Natural killer cell (primary cell): Measurements from ENCODE around the gene CFL2. TPM values are rescaled to one million over a fixed set of nuclear protein-coding genes. Genes with fewer than 3 reads are reported as not detected.
A peak's percentile ranks its signal among the peaks of the same experiment; 100 is the strongest.

Experiments used
- ATAC-seq, 3 donors: fragments of 150-1000 bp in 2 of 3; fragments of 200-7000 bp in 1 of 3; cut with Tn5 transposase; 1 replicate in 1 of 3; 2 replicates in 2 of 3; pipeline ENCODE4 v1.10.0; 2021; ENCODE audit warnings: mild to moderate bottlenecking in 2 of 3, moderate library complexity in 2 of 3
- DNase-seq, 2 donors: peaks; one replicate each; pipeline versions ENCODE4 v3.0.0 to v3.0.0-alpha.2; 2013 to 2021; ENCODE audit warnings: mixed read lengths in 1 of 2
- H3K27ac ChIP-seq: one replicate; pipeline ENCODE4 v1.5.1; 2013; ENCODE audit warnings: mild to moderate bottlenecking, low read length
- H3K27me3 ChIP-seq: one replicate; pipeline ENCODE4 v1.6.1; 2013; ENCODE audit warnings: low read length; ENCODE audit not compliant: control insufficient read depth, insufficient read depth
- H3K36me3 ChIP-seq: one replicate; pipeline ENCODE4 v1.6.1; 2013; ENCODE audit warnings: low read length; ENCODE audit not compliant: control insufficient read depth, insufficient read depth
- H3K4me1 ChIP-seq: one replicate; pipeline ENCODE4 v1.6.1; 2013; ENCODE audit warnings: low read length; ENCODE audit not compliant: control insufficient read depth, insufficient read depth
- H3K4me3 ChIP-seq: one replicate; pipeline ENCODE4 v1.5.1; 2013; ENCODE audit warnings: low read length
- H3K9me3 ChIP-seq: one replicate; pipeline ENCODE4 v1.6.1; 2013; ENCODE audit warnings: low read length; ENCODE audit not compliant: control insufficient read depth, insufficient read depth
- H3K27ac Mint-ChIP-seq, 2 donors: one replicate each; pipeline ENCODE4 v1.8.0; 2022; ENCODE audit warnings: mild to moderate bottlenecking in 2 of 2, mixed read lengths in 2 of 2, moderate library complexity in 1 of 2
- H3K27me3 Mint-ChIP-seq, 2 donors: one replicate each; pipeline ENCODE4 v1.8.0; 2022; ENCODE audit warnings: low read depth in 2 of 2, mixed read lengths in 2 of 2
- H3K36me3 Mint-ChIP-seq: one replicate; pipeline ENCODE4 v1.8.0; 2022; ENCODE audit warnings: mixed read lengths
- H3K4me1 Mint-ChIP-seq, 2 donors: one replicate each; pipeline ENCODE4 v1.8.0; 2022; ENCODE audit warnings: mixed read lengths in 2 of 2
- H3K4me3 Mint-ChIP-seq: one replicate; pipeline ENCODE4 v1.8.0; 2022; ENCODE audit warnings: mild to moderate bottlenecking, moderate library complexity, mixed read lengths
- H3K9me3 Mint-ChIP-seq, 2 donors: one replicate each; pipeline ENCODE4 v1.8.0; 2022; ENCODE audit warnings: mixed read lengths in 2 of 2
- WGBS: methylation state at CpG from one replicate; pipeline ENCODE4 v1.1.7; 2013; ENCODE audit warnings: missing lambda C conversion rate; ENCODE audit not compliant: insufficient coverage; 5-methylcytosine and 5-hydroxymethylcytosine counted together
- intact Hi-C: fragments of 100-400 bp; cut with micrococcal nuclease; formaldehyde crosslinking; loops from one replicate; pipeline ENCODE4 v1.14.2; 2022
- total RNA-seq, 4 donors: library from RNA; stranded (reverse); fragments of 120-200 nt in 1 of 4; gene quantifications; one replicate each; pipeline versions ENCODE4 v1.2.3 to v1.2.4, GENCODE V29; 2013 to 2022
- TF ChIP-seq, protein P1 (sequence below): fragments of 200-600 bp; IDR thresholded peaks from one replicate; pipeline ENCODE4 v1.8.0; 2022; ENCODE audit warnings: antibody characterized with exemption

The CFL2 gene
- total RNA-seq, 3 donors from 2014 or later (not counting 1 experiment from before 2014, with no cell fraction given) = 22.5 to 30.3 (median 25.7) TPM

DNA sequence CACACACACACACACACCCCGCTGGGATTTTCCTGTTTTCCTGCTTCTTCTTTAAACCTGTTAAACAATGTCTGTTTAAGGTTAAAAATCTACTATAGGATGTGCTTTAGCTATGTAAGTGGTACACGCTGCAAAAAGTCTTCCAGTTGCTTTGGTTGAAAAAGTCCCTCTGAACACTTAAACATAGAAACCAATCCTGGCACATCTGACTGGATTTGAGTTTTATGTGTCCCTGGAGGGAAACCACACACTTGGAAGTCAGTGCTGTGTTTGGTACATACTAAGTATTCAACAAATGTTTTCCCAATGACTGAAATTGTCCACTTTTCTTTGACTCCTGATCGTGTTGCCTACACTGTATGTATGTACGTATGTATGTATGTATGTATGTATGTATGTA, 22.0 kb downstream of the CFL2 start:
- H3K4me1 Mint-ChIP-seq = peaks cover 5 to 9% of the 10 kb centered on the region in 2 donors
- no peak overlapping the region for H3K27ac ChIP-seq
- no peak overlapping the region for H3K4me3 ChIP-seq
- no peaks in the 10 kb centered on the region for H3K27me3 ChIP-seq
- TF ChIP-seq, protein P1, sequence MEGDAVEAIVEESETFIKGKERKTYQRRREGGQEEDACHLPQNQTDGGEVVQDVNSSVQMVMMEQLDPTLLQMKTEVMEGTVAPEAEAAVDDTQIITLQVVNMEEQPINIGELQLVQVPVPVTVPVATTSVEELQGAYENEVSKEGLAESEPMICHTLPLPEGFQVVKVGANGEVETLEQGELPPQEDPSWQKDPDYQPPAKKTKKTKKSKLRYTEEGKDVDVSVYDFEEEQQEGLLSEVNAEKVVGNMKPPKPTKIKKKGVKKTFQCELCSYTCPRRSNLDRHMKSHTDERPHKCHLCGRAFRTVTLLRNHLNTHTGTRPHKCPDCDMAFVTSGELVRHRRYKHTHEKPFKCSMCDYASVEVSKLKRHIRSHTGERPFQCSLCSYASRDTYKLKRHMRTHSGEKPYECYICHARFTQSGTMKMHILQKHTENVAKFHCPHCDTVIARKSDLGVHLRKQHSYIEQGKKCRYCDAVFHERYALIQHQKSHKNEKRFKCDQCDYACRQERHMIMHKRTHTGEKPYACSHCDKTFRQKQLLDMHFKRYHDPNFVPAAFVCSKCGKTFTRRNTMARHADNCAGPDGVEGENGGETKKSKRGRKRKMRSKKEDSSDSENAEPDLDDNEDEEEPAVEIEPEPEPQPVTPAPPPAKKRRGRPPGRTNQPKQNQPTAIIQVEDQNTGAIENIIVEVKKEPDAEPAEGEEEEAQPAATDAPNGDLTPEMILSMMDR = no peak
- no peak overlapping the region for H3K27ac Mint-ChIP-seq
- intact Hi-C loops = no loop called here
- H3K9me3 ChIP-seq = no peaks in the 10 kb centered on the region
- no peaks in the 10 kb centered on the region for H3K36me3 Mint-ChIP-seq
- no peaks in the 10 kb centered on the region for H3K9me3 Mint-ChIP-seq
- H3K27me3 Mint-ChIP-seq = peaks cover 0 to 6% of the 10 kb centered on the region in 2 donors
- peak overlapping the region; percentile 35 for H3K4me3 Mint-ChIP-seq
- H3K36me3 ChIP-seq = no peaks in the 10 kb centered on the region
- ATAC-seq = no peak
- WGBS = 74% methylated on average over 4 of the region's 4 CpGs
- peaks cover 4% of the 10 kb centered on the region for H3K4me1 ChIP-seq
- no peak for DNase-seq

DNA sequence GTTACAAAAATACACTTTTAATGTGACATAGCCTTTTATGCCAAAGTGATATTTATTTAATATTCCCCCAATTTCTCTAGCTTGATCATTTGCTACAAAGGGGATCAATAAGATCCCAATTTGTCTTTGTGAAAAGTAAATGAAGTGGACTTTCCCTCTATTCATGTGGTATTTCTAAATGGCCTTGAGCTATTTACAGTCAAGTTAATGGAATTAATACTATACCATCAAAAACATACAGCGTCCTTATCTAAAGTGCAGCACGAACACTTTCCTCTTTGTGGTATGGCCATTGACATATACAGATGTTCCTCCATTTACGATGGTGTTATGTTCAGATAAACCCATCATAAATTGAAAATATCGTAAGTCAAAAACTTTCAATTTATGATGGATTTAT, 23.2 kb downstream of the CFL2 start:
- no peak for ATAC-seq
- no peak overlapping the region for H3K4me3 Mint-ChIP-seq
- H3K4me1 Mint-ChIP-seq = peaks cover 5 to 9% of the 10 kb centered on the region in 2 donors
- no peak overlapping the region for H3K4me3 ChIP-seq
- no peaks in the 10 kb centered on the region for H3K27me3 ChIP-seq
- no peak overlapping the region for H3K27ac Mint-ChIP-seq
- H3K4me1 ChIP-seq = peaks cover 4% of the 10 kb centered on the region
- no peaks in the 10 kb centered on the region for H3K36me3 Mint-ChIP-seq
- H3K27ac ChIP-seq = no peak overlapping the region
- no peaks in the 10 kb centered on the region for H3K9me3 ChIP-seq
- H3K9me3 Mint-ChIP-seq = no peaks in the 10 kb centered on the region
- H3K36me3 ChIP-seq = no peaks in the 10 kb centered on the region
- peaks cover 2 to 6% of the 10 kb centered on the region in 2 donors for H3K27me3 Mint-ChIP-seq
- WGBS = 84% methylated on average over 4 of the region's 4 CpGs
- no peak for DNase-seq
- TF ChIP-seq, protein P1 = no peak
- intact Hi-C loops = no loop called here

DNA sequence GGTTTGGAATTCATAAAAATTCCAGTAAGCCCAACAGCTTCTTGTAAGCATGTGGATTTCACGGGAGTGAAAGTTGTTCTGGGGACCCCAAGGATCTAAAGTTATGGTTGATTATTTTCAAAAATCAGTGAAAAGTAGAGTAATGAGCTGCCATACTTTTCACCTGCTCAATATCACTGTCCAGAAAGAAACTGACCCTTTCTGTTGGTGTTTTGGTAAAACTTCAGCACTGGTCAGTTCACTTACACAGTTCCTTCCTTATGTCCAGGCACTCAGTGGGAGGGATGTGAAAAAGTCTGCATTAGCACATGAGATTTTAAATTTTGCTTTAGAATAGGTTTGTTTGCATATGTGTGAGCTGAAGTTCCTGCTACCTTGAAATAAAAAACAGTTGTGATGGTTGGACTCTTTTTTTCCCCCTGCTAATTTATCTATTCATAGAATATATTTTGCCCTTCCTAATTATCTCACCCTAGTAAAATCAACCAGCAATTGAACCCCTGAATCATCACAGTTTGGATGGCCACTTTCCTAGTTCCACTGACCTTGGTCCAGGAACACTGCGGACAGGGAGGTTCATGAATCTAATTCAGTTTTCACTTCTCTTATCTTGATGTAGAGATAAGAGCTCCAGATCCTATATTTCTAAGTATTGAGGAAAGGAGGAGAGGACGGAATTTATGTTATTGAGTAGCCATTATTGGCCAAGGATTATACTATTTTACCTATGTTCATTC, 25.8 kb downstream of the CFL2 start:
- H3K27ac Mint-ChIP-seq = no peak overlapping the region
- no peak overlapping the region for H3K4me3 ChIP-seq
- H3K36me3 ChIP-seq = no peaks in the 10 kb centered on the region
- ATAC-seq (no peak), DNase-seq (no peak)
- TF ChIP-seq, protein P1 = no peak
- H3K4me1 Mint-ChIP-seq = peaks cover 5 to 9% of the 10 kb centered on the region in 2 donors
- H3K9me3 Mint-ChIP-seq = no peaks in the 10 kb centered on the region
- peaks cover 4% of the 10 kb centered on the region for H3K4me1 ChIP-seq
- no peak overlapping the region for H3K4me3 Mint-ChIP-seq
- H3K27me3 Mint-ChIP-seq = peaks cover 10 to 13% of the 10 kb centered on the region in 2 donors
- no peaks in the 10 kb centered on the region for H3K9me3 ChIP-seq
- H3K36me3 Mint-ChIP-seq = no peaks in the 10 kb centered on the region
- intact Hi-C loops = no loop called here
- no peaks in the 10 kb centered on the region for H3K27me3 ChIP-seq
- H3K27ac ChIP-seq = no peak overlapping the region
- whole genome bisulfite sequencing = 92% methylated on average over 1 of the region's 3 CpGs
